NCI-H1417 (cell line): ENCODE data around the gene CTIF.
A peak's percentile ranks its signal among the peaks of the same experiment; 100 is the strongest.

Experiments used
- DNase-seq, 3 experiments: peaks; one replicate each; lab custom pipeline; 2025; lab: John Stamatoyannopoulos, UW

CTIF gene

DNA sequence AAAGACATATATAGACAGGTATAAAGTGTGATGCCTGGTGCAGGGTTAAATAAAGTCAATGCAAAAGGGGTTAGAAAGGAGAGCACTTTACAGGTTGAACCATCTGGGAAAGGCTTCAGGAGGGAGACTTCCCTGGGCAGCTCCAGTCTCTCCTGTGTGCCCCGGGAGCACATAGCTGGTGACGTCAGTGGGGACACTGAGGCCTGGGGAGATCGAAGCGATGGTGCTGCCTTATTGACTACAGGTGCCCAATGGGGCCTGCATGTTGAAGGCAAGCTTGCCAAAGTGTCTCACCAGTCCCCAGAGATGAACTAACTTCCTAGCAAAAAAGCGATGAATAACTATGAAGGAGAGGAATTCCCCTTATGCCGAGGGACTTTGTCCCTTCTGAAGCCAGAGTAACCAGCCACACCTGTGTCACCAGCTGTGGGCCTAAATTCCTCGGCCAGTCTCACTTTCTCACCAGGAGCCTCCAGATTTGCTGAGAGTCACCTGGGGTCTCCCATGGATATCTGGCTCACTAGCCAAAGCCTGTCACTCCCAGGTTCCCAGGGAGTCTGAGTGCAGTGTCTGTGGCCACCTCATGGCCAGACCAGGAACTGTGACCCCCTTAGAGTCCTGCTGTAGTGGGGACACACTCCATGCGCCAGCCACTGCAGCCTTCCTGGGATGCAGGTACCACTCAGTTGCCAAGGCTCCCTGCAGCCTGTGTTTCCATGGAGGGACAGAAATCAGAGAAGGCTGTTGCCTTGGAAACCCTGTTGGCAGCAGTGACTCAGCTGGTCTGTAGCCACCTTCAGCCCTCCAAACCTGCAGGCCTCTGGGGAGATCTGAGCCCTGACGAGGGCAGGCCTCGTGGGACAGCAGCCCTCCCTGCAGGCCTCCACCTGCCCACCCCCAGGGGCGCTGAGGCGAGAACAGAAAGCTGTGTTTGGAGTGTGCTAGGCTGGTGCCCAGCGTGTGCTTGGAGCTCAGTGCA lies 128.7 kb downstream of the CTIF start:
- DNase-seq: peak; percentile 3 to 97 (median 84)

DNA sequence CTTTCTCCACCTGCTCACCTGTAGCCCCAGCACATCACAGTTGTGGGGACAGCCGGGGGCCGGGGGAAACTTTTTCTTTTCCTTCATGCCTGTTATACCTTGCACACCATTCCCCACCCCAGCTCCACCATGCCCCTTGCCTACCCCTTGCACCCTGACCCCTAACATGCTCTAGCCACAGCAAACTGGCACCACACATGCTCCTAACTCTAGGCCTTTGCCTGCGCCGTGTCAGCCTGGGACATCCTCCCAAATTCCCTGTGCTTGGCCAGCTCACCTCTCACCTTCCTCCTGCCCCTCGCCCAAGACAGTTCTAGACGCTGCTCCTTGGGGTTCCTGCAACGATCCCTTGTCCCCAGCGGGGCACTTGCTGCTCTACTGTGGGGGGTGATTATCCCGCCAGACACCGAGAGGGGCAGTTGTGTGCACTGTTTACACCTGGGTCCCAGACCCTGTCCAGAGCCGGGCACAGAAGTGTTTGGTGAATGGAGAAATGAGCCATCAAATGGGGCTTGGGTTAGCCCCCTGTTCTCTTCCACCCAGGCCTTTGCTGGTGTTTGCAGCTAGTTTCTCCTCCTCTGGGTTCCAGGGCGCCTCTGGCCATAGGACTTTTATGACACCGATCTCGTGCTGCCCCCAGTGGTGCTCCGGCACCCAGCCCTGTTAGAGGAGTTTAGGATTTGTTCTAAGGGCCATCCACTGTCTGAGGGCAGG lies 129.8 kb downstream of the CTIF start:
- no peak for DNase-seq

DNA sequence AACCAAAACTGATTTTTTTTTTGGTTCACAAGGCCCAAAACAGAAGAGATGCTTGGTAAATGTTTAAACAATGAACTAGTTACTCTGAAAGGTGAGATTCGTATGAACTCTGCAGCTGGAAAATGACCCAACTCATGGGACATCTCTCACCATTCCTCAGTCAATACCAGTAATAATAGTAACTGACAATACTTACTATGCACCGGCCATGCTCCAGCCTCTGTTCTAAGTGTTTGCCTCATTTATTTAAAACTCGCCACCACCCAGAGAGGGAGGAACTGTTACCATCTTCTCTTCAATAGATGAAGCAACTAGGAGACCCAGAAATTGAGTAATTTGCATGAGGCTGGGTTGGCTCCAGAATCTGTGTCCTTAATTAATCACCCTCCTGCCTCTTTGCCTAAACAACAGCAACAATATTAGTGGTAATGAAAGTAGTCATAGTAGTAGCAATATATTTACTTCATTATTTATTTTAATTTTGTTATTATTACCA lies 130.4 kb downstream of the CTIF start:
- DNase-seq: no peak

DNA sequence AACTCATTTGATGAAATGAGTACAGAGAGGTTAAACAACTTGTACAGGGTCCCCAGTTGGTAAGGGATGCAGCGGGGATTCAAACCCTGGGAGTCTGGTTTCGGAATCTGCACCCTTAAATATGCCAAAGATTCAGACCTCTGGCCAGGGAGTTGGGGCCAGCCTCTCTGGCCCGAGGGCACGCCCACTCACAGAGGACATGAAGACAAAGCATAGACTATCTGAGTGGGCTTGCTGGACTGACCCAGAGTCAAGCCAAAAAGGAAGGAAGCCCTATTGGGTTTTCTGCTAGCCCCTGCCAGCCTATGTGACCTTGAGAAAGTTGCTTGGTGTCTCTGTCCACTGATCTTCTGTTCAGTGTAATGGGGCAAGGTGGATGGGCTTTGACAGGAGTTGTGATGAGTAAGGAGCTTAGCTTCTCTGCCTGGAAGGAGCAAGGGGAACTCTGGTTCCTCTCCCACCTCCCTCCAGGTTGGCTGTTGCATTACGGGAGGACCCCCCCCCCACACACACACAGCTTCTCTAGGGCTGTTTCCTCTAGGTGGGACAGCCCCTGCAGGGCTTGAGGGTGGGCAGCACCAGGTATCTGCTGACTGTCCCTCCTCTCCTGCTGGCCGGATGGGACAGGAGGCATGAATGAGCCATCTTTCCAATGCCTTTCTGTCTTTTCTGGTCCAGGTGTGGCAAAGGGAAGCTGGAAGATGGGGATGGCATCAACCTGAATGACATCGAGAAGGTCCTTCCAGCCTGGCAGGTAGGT lies 131.3 kb downstream of the CTIF start:
- DNase-seq: no peak

DNA sequence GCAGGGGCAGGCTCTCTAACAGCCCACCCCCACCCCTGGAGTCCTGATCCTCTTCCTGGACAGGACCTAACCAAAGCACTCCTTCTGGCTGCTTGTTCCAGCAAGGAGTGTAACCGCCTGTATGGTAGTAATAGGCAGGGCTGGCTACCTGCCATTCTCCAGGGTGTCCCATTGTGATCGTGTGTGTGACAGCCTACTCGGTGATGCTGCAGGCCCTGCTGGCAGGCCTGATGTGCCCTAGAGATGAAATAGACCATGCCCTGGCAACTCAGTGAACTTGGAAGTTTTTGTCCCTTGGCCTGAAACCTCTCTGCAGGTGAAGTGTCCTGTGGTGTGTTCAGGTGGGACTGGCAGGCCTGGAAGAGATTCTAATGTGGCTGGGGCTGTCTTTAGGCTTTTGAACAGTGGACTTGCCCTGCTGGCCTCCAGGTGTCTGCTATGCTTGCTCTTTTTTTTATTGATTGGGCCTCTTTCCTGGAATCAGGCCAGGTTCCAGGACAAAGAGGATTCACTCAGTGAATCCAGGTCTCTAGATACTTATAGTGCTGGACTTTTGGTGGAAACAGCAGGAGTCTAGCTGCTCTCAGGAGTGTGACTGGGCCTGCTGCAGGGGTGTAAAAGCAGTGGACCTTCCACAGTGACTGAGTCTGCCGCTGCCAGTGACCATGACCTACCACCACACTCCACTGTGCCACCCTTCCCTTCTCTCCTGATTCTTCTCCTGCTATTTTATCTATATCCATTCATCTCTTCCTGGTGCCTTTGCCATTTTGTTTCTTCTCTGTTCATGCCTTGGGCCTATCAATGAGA lies 132.1 kb downstream of the CTIF start:
- no peak for DNase-seq

DNA sequence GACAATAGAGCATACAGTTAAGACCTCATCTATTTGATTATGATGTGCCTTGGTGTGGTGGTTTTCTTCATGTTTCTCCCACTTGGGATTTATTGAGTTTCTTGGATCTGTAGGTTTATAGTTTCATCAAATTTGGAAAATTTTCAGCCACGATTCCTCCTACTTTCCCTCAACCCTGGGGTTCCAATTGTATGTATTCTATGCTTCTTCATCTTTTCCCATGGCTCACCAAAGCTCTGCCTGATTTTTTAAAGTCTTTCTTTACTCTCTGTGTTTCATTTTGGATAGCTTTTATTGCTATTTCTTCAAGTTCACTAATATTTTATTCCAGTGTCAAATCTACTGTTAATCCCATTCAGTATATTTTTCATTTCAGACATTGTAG lies 132.7 kb downstream of the CTIF start:
- DNase-seq: no peak

DNA sequence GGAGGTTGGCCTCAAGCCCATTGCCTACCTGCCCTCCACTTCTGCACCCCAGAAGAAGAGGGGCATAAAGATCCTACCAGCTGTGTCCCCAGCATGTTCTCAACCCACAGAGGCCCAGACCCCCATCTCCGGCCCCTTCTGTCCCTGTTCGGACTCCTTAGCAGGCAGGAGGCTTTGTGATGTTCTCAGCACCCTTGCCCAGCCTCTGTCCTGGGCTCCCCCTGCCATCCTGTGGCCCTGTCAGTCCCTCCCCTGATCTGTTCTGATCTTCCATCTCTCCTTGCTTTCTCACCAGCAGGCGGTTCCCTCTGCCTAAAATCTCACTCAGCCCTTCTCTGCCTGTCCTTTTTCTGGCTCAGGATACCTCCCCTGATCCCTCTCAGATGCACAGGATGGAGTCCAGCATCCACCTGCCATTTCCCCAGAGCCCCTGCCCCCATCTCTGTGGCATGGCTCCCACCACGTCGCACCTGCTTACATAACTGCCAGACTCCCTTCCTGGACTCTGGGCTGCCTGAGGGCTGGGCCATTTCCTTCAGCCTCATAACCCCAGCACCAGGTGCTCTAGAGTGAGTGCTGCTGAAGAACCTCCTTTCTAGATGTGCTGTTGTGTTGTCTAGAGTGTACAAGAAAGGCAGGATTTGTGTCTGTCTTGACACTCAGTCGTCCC lies 134.0 kb downstream of the CTIF start:
- DNase-seq: peak in 2 of 3 experiments; percentile 65 to 80

DNA sequence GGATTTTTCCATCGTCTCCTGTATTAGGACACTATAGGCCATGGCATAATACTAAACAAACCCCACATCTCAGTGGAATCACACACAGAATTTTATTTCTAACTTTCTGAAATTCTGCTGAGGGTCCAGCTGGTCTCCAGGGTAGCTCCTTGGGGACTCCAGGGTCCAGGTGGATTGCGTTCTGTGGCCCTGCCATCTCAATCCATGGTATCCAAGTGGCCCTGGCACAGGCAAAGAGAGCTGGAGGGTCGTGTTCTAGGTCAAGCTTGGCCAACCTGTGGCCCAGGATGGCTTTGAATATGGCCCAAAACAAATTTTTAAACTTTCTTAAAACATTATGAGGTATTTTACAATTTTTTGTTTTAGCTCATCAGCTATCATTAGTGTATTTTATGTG lies 134.6 kb downstream of the CTIF start:
- no peak for DNase-seq

DNA sequence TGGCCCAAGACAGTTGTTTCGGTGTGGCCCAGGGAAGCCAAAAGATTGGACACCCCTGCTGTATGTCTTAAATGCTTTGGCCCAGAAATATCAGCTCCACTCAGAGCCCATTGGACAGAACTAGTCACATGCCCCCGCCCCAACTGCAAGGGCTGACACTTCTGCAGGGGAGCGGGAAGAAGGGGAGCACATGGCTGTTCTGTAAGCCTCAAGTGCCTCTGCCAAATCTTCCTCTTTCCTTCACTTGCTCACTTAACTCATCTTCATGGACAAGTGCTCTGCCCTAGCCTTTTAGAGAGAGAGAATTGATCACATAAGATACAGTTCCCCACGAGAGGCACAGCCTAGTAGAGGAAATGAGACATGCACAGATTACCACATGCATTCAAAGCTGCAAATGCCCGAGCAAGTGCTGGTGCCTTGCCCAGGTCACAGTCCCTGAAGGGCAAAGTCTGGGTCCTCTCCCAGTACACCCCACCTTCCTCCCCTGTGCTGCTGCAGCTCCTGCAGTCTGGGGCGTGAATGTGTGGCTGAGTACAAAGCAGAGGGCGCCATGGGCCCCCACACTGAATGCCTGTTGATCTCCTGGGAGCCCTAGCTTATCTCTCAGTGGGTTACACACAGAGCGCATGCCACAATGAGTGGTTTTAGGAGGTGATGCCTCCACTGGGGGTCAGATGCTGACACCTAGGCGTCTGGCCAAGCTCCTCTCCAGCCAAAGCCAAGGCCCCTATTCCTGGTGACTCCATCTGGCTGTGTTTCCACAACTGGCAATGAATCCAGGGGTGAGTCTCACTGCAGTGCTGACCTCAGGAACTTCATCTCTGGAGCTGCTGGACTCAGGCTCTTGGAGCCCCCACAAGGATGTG lies 135.3 kb downstream of the CTIF start:
- DNase-seq: no peak

DNA sequence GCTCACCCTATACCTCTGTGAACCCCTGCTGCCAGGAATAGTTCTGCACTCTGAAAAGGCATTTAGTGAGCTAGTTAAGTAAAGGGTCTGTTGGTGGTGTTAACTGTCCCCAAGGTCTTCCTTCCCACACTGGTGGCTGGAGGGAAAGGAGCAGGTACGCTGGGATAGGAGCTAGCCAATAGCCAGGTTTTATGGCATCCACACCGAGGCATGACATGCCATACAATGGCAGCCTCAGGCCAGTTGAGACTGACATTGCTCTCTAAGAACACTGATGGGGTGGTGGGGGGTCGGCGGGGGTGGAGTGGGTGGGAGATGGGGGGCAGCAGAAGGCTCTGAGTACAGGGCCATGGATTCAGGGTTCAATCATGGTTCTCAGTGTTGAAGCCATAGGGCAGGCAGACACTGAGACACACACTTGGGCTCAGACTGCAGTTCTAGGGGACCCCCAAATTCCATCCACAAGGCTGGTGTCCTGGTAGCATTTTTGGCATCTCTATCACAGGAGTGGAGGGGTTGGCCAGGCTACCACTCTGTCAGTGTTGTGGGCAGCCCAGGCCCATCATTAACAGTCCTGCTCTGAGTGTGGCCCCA lies 136.0 kb downstream of the CTIF start:
- no peak for DNase-seq

DNA sequence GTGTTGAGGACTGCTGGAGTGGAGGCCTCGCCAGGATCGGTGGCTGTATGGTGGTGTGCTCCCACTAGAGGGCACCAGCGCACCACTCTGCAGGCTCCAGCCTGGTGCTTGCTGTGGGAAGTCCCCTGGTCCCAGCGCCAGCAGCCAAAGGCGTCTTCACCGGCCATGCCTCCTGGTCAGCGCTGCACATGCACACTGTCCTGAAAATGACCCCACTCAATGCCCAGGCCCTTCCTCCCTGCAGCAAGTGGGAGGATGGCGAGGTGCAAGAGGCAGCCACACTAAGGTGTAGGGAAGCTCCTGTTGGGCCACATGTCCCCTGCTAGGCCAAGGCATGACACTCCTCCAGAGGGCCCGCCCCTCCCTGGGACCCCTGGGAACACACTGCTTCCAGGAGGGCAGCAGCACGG lies 136.5 kb downstream of the CTIF start:
- peak; percentile 36 to 86 (median 70) for DNase-seq

DNA sequence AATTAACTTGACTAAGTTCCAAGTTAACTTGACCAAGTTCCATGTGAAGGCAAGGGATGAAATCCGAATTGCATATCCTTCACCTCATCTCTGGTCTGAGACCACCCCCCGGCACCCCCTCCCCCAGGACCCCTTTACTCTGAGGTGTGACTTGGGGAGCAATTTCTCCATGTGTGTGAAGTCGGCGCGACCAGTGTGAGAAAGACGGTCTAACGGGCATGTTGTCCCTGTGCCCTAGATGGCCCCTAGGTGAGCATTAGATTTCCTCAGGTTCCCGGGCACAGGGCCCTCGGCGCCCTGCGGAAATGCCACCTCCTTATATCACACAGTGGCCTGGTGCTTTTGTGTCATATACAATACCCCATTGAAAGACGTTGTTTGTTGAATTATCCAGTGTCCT lies 137.1 kb downstream of the CTIF start:
- DNase-seq: no peak

DNA sequence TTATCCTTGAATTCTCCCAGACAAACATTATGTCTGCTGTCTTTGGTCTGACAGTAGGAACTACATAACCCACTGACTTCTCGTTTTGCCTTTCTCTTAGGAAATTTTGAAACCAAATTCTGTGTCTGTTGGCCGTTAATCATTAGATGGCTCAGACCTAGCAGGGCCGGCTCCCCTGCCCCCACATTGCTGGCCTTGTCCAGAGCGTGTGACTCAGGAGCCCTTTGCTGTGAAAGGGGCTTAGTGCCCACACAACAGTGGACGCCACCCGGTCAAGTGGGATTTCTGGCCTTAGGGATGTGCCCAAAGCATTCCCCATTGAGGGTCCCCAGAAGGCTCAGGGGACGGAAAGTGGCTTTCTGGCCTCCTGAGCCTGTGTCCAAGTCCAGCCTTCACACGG lies 137.5 kb downstream of the CTIF start:
- DNase-seq: no peak

DNA sequence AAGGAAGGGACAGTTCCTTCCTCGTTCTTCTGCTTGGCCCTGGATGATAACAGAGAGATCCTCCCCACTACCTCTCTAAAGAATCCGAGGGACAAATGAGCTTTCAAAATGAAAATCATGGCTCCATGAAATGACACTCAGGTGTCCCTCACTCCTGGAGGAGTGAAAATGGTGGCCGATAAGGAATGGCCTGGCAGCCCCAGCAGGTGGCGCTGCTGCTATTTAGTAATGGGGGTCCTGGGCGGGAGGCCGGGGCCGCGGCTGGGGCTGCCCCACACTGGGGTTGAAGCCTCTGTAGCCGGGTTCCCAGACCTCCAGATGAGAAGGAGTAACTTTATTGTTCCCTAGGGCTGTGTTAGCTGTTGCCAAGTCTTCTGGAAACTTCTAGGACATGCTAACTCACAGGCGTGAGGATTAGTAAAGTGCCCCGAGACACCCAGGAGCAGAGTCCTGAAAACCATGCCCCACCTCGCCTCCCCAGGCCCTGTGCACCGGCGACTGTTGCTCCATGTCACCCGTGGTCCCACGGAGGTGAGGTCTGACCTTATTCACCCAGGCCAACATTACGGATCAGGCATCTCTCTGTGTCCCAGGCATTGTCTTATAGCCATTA lies 138.0 kb downstream of the CTIF start:
- peak; percentile 19 to 68 (median 52) for DNase-seq

DNA sequence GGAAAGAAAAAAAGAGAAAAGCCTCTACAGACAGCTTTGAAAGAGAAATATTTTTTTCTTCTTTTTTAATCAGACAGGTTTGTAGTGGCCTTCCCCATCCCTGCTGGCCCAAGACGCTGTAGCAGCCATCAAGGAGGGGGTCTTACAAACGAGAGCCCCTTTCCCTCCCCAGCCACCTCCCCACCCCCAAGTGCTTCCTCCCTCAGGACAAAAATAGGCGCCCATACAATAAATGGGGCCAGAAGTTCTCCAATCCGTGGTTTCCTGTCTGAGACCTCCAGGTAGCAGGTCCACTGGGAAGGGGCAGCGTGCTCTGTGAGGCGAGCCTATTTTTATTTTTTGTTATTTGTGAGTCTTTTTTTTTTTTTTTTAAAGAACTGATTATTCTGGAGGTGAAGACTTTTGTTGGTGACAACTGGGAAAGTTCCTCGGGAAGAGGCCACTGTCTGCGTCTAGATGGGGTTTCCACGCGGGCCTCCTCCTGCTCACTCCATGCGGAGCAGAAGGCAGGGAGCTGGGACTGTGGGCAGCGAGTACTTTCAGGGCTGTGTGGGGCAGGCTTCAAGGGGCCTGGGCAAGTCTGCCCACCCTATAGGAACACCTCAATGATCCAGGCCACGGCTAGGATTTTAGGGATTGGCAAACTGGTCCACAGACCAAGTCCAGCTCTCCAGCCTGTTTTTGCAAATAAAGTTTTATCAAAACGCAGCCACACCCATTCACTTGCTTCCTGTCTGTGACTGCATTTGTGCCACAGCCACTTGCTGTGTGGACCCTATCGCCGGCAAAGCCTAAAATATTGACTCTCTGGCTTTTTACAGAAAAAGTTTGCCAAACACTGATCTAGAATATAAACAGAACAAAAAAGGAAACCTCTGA lies 139.6 kb downstream of the CTIF start:
- DNase-seq: no peak

DNA sequence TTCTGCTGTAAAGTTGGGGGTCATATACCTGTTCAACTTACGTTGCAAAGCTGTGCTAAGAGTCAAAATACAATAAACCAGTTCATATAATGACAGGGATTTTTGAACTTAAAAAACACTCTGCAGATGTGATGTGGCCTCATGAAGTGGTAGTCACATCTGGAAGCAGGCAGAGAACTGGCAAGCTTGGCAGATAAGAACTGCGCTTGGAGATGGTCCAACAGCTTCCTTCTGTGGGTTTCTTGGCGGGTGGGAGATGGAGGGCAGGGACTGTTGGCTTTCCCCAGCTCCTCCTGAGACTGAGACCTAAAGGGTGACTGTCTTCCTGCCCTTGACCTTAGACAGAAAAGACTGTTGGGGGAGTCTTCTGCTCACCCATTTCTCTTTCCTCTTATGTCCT lies 140.4 kb downstream of the CTIF start:
- no peak for DNase-seq

DNA sequence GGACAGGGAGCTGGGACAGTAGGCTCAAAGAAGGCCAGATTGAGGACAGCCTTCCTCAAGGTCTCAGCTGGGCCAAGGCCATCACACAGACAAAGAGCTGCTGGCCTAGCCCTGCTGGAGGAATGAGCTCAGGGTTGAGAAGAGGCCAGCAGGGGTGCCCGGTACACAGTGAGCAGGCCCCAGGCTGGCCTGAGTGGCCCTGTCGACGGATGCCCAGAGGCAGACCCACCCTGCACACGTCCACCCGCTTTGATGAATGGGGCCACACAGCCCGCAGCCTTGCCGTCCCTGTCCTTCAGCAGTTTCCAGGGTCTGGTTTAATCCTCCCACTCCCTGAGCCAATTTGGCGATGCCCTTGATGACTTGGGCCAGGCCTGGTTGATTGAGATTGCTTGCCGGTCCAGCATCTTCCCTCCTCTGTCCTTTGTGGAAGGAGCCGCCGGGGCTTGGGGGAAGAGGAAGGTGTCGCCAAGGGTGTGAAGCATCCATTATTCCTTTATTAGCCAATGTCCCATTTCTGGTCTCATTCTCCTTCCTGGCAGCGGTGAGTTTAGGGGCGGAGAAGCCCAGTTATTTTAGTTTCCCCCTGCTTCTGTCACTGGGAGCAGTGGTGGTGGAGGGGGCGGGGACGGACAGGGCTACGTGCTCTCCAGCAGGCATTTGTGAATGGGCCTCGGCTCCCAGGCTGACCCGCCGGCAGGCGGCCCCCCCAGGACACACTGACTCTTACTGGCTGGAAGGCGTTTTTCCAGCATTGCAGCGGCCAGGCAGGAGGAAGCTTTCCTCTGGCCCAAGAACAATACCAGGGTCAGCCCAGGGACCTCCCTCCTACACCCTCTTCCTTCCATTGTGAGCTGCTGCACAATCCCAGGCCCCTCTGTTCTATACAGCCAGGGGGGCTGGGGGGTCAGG lies 141.8 kb downstream of the CTIF start:
- DNase-seq: no peak
